HG03442 (cell line): ENCODE measurements around the gene FEN1.
A peak's percentile ranks its signal among the peaks of the same experiment; 100 is the strongest.

ENCODE experiments used
- ATAC-seq: cut with Tn5 transposase; IDR thresholded peaks from one replicate; pipeline ENCODE4 v1.9.1; 2021; ENCODE audit warnings: mild to moderate bottlenecking, moderate library complexity; ENCODE audit not compliant: unreplicated experiment

The FEN1 gene

GRCh38 chr11:61774411-61774810, 18.3 kb upstream of the FEN1 start:
- ATAC-seq = no peak

GRCh38 chr11:61775106-61775505, 17.6 kb upstream of the FEN1 start:
- ATAC-seq = no peak

- ATAC-seq = no peak
Measured at GRCh38 chr11:61775606-61776554, 16.8 kb upstream of the FEN1 start.

GRCh38 chr11:61776561-61777075, 16.1 kb upstream of the FEN1 start:
- ATAC-seq = peak; percentile 42

- ATAC-seq = no peak
Measured at GRCh38 chr11:61777234-61778090, 15.2 kb upstream of the FEN1 start.

GRCh38 chr11:61778357-61778886, 14.3 kb upstream of the FEN1 start:
- ATAC-seq = no peak

- ATAC-seq = no peak
Measured at GRCh38 chr11:61778920-61779650, 13.6 kb upstream of the FEN1 start.

GRCh38 chr11:61779666-61780525, 12.8 kb upstream of the FEN1 start:
- no peak for ATAC-seq

GRCh38 chr11:61780581-61781162, 12.0 kb upstream of the FEN1 start:
- ATAC-seq = no peak

GRCh38 chr11:61781585-61781984, 11.1 kb upstream of the FEN1 start:
- no peak for ATAC-seq

- ATAC-seq = no peak
Measured at GRCh38 chr11:61782299-61782698, 10.4 kb upstream of the FEN1 start.

GRCh38 chr11:61782841-61783240, 9.9 kb upstream of the FEN1 start:
- ATAC-seq = no peak

GRCh38 chr11:61783717-61784505, 8.8 kb upstream of the FEN1 start:
- ATAC-seq = no peak

GRCh38 chr11:61784506-61784805, 8.3 kb upstream of the FEN1 start:
- ATAC-seq = no peak

- ATAC-seq = no peak
Measured at GRCh38 chr11:61785837-61786402, 6.8 kb upstream of the FEN1 start.

- no peak for ATAC-seq
Measured at GRCh38 chr11:61787928-61788491, 4.7 kb upstream of the FEN1 start.

GRCh38 chr11:61791737-61792309, 888 bp upstream of the FEN1 start:
- no peak for ATAC-seq
